HepG2 (cell line): ENCODE results near the gene INO80C. TPM values are rescaled to one million over a fixed set of nuclear protein-coding genes. Genes with fewer than 3 reads are reported as not detected.

Experiments
- BRD4 ChIP-seq: sonication (generic); formaldehyde crosslinking; IDR thresholded peaks from 2 replicates; pipeline ENCODE4 v1.4.0; 2020; ENCODE audit warnings: missing genetic modification reagents
- GTF3A ChIP-seq: sonication (generic); formaldehyde crosslinking; conservative IDR thresholded peaks from 2 replicates; pipeline ENCODE4 v1.4.0; 2020; ENCODE audit warnings: mild to moderate bottlenecking, missing genetic modification reagents
- HHEX ChIP-seq: IDR thresholded peaks from 2 replicates; pipeline ENCODE4 v1.6.1; 2016; ENCODE audit warnings: control low read depth
- ISX ChIP-seq: sonication (generic); formaldehyde crosslinking; conservative IDR thresholded peaks from 2 replicates; pipeline ENCODE4 v1.5.0; 2020; ENCODE audit warnings: missing genetic modification reagents
- KDM4B ChIP-seq: sonication (generic); formaldehyde crosslinking; IDR thresholded peaks from 2 replicates; pipeline ENCODE4 v1.4.0; 2020; ENCODE audit warnings: missing genetic modification reagents
- MAFF ChIP-seq: IDR thresholded peaks from 2 replicates; pipeline ENCODE4 v1.6.1; 2011; ENCODE audit warnings: low read depth, low read length, improper control_type of control experiment
- NBN ChIP-seq: fragments of 450-650 bp; conservative IDR thresholded peaks from 2 replicates; pipeline ENCODE4 v1.6.1; 2017
- PITX1 ChIP-seq: sonication (generic); formaldehyde crosslinking; IDR thresholded peaks from 2 replicates; pipeline ENCODE4 v1.5.1; 2020; ENCODE audit warnings: mild to moderate bottlenecking, missing genetic modification reagents
- SOX5 ChIP-seq: IDR thresholded peaks from 2 replicates; pipeline ENCODE4 v1.6.1; 2016; ENCODE audit warnings: borderline replicate concordance
- WIZ ChIP-seq: sonication (generic); formaldehyde crosslinking; IDR thresholded peaks from 2 replicates; pipeline ENCODE4 v1.5.1; 2020; ENCODE audit warnings: mild to moderate bottlenecking, missing genetic modification reagents
- ZBTB40 ChIP-seq, 2 experiments: fragments of 450-650 bp in 1 of 2; sonication (generic) in 1 of 2; formaldehyde crosslinking in 1 of 2; IDR thresholded peaks; 2 replicates each; pipeline versions ENCODE4 v1.6.1 to v1.8.0; 2016 to 2022; ENCODE audit warnings: antibody characterized with exemption in 1 of 2, mild to moderate bottlenecking in 1 of 2, missing genetic modification reagents in 1 of 2
- ZFP36 ChIP-seq: fragments of 150-350 bp; IDR thresholded peaks from 2 replicates; pipeline ENCODE4 v1.6.1; 2018; ENCODE audit warnings: borderline replicate concordance, low read length, low read depth; ENCODE audit not compliant: partially characterized antibody
- ZNF451 ChIP-seq: sonication (generic); formaldehyde crosslinking; IDR thresholded peaks from 2 replicates; pipeline ENCODE4 v1.5.0; 2020; ENCODE audit warnings: mild to moderate bottlenecking, missing genetic modification reagents
- ZNF550 ChIP-seq: sonication (generic); formaldehyde crosslinking; IDR thresholded peaks from 2 replicates; pipeline ENCODE4 v1.4.0; 2020; ENCODE audit warnings: mild to moderate bottlenecking, missing genetic modification reagents, borderline replicate concordance
- ZNF589 ChIP-seq: sonication (generic); formaldehyde crosslinking; conservative IDR thresholded peaks from 2 replicates; pipeline ENCODE4 v1.8.0; 2022; ENCODE audit warnings: mild to moderate bottlenecking, moderate library complexity, missing genetic modification reagents
- ZNF761 ChIP-seq: sonication (generic); formaldehyde crosslinking; conservative IDR thresholded peaks from 2 replicates; pipeline ENCODE4 v1.4.0; 2020; ENCODE audit warnings: mild to moderate bottlenecking, missing genetic modification reagents
- ZSCAN22 ChIP-seq: sonication (generic); formaldehyde crosslinking; IDR thresholded peaks from 2 replicates; pipeline ENCODE4 v1.4.0; 2020; ENCODE audit warnings: mild to moderate bottlenecking, missing genetic modification reagents
- polyA plus RNA-seq, 8 experiments: library from polyadenylated mRNA; depleted of rRNA in 3 of 8; stranded (reverse) in 7 of 8; unstranded in 1 of 8; fragments of >200 nt; fragmentation: Illumina TruSeq in 4 of 8; extraction: Trizol in 4 of 8; gene quantifications; 2 replicates each; pipeline versions ENCODE4 v1.2.1 to v1.2.3, GENCODE V29; 2011 to 2016; ENCODE audit warnings: low read depth in 4 of 8, missing spikeins in 1 of 8, mixed read lengths in 1 of 8; ENCODE audit not compliant: insufficient read depth in 1 of 8
- total RNA-seq, 5 experiments: library from RNA; depleted of rRNA; stranded (reverse); fragments of >200 nt; fragmentation: Illumina TruSeq; extraction: Trizol; gene quantifications; 2 replicates each; pipeline ENCODE4 v1.2.3, GENCODE V29; 2016; ENCODE audit warnings: low read depth in 1 of 5

INO80C gene
- total and polyA plus RNA-seq, 2 of the 13 experiments (the other 11 are each of a cell fraction or from before 2014, with no cell fraction given), result 8.2 to 15.4 TPM

DNA sequence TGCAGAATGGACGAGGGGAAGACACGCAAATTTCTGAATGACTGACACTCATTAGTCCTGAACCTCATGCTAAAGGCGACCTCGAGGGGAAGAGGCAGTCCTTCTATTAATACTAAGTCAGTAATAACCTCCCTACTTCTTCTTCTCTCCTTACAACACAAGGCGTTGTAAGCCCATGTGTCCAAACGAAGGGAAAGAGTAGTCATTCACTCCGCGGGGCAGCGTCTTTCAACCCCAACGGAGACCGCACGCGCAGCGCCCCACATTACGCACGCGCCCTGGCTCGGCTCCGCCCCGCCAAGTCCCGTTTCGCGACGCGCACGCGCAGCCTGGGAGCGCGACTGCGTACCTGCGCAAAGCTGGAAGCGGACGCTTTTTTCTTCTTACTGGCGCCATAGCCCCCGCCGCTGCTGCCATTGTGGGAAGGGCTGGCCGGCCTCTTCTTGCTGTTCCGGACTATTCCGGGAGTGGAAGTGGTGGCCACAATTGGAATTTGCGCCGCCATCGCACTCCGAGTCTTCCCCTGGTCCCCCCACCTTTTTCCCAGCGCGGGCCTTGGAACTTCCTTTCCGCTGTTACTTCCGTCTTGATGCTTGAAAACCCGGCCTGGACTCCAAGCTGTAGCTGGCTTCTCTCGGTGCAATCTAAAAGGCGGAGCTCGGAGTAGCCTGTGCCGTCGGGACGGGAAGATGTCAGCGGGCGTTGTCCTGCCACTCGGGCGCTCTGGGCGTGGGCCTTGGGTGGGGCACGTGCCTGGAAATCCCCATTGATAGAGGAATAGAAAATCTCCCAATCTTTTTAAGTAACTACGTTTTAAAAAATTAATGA lies at the start of gene INO80C (continued):
- no peak for TF ChIP-seq ZBTB40 (IDR thresholded peaks at IDR 0.05)
- TF ChIP-seq ZBTB40 (CRISPR knock-in tag; IDR thresholded peaks at IDR 0.05), result peak; percentile 79
- peak; percentile 22; the same call in 1 of the 2 replicates for TF ChIP-seq BRD4 (CRISPR knock-in tag)
- no peak for TF ChIP-seq NBN
- peak; percentile 80; the same call in 1 of the 2 replicates for TF ChIP-seq ZNF761 (CRISPR knock-in tag)
- 0 out of 2 replicates have a peak, but pooled peaks have one; percentile 35 for TF ChIP-seq ZNF451 (CRISPR knock-in tag)
- TF ChIP-seq ISX, result no peak; the same call in 1 of the 2 replicates
- no peak for TF ChIP-seq ZFP36
- TF ChIP-seq HHEX (CRISPR knock-in tag), result no peak
- TF ChIP-seq GTF3A, result no peak
- TF ChIP-seq KDM4B (CRISPR knock-in tag), result peak; percentile 87; the same call in 1 of the 2 replicates
- no peak for TF ChIP-seq ZNF589 (CRISPR knock-in tag)
- no peak for TF ChIP-seq ZSCAN22
- TF ChIP-seq SOX5, result peak; percentile 47; the same call in 1 of the 2 replicates
- TF ChIP-seq ZNF550 (CRISPR knock-in tag), result no peak
- TF ChIP-seq WIZ (CRISPR knock-in tag), result peak; percentile 47; the same call in 1 of the 2 replicates
- TF ChIP-seq MAFF, result no peak
- peak; percentile 58 for TF ChIP-seq PITX1
